ENCODE results near the gene PPP1R1A.

GRCh38 chr12:54549774-54550451 lies 38.5 kb downstream of the PPP1R1A start:
- TF ChIP-seq POLR2AphosphoS5 (IDR thresholded peaks at IDR 0.05; ENCODE audit: low read depth, low read length) (peak; percentile 29; the same call in 1 of the 2 replicates), TAF1 (IDR thresholded peaks at IDR 0.05; ENCODE audit: low read depth, low read length) (no peak), POLR2A (IDR thresholded peaks at IDR 0.05; ENCODE audit: low read depth, low read length) (no peak), PAX5 (IDR thresholded peaks at IDR 0.05; ENCODE audit: insufficient read depth, low read length, severe bottlenecking) (no peak), POU2F2 (IDR thresholded peaks at IDR 0.05; ENCODE audit: low read depth, low read length) (no peak)
